ENCODE measurements around the gene LMAN2.

GRCh38 chr5:177393206-177393765 lies 41.8 kb upstream of the LMAN2 start:
- TF ChIP-seq CTCF (conservative IDR thresholded peaks at IDR 0.05; ENCODE audit: low read length): no peak
- no peak for TF ChIP-seq EZH2phosphoT487 (IDR thresholded peaks at IDR 0.05; ENCODE audit: borderline replicate concordance)
